ENCODE measurements around the gene ZNRF3.
"Not testable (repeated sequence)": the region's sequence is repeated elsewhere in the genome, so short reads cannot be mapped to it uniquely, and the experiment has no call there.

Gene ZNRF3

GRCh38 chr22:29030016-29030617 lies 146.7 kb downstream of the ZNRF3 start:
- TF ChIP-seq ZNF274 (IDR thresholded peaks at IDR 0.05; ENCODE audit: low read depth, low read length), result no peak
- H3K4me3 ChIP-seq (ENCODE audit: low read length), result peak overlapping the region; percentile 33; the same call in 1 of the 2 replicates

GRCh38 chr22:29030618-29031226 lies 147.3 kb downstream of the ZNRF3 start:
- TF ChIP-seq ZNF274 (IDR thresholded peaks at IDR 0.05; ENCODE audit: low read depth, low read length), result no peak
- H3K4me3 ChIP-seq (ENCODE audit: low read length), result peak overlapping the region; percentile 33; the same call in 1 of the 2 replicates

GRCh38 chr22:29031227-29032011 lies 148.0 kb downstream of the ZNRF3 start:
- H3K4me3 ChIP-seq (ENCODE audit: low read length), result no peak overlapping the region
- no peak for TF ChIP-seq ZNF274 (IDR thresholded peaks at IDR 0.05; ENCODE audit: low read depth, low read length)

- no peak for TF ChIP-seq ZNF274 (IDR thresholded peaks at IDR 0.05; ENCODE audit: low read depth, low read length)
- H3K4me3 ChIP-seq (ENCODE audit: low read length), result no peak overlapping the region
Observed at GRCh38 chr22:29032014-29032475, 148.7 kb downstream of the ZNRF3 start.

DNA sequence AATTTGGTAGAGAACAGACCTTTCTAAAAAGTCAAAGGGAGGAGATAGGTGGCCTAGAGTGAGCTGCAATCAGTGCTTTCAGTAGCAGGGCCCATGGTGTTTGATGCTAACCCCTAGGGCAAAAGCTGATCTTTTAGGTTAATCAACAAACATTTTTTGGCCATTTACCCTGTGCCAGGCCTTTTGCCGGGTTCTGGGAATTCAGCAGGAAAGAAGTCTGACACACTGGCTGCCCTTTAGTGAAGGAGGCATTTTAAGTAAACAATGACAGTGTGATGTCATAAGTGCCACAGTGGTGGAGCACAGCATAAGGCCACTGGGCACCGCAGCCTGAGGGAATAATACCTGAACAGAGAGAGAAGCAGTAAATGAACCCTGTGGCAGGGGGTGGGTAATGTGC lies 149.2 kb downstream of the ZNRF3 start:
- H3K4me3 ChIP-seq (ENCODE audit: low read length), result no peak overlapping the region
- no peak for TF ChIP-seq ZNF274 (IDR thresholded peaks at IDR 0.05; ENCODE audit: low read depth, low read length)

GRCh38 chr22:29037340-29037932 lies 154.1 kb downstream of the ZNRF3 start:
- H3K4me3 ChIP-seq (ENCODE audit: low read length), result no peak overlapping the region
- TF ChIP-seq ZNF274 (IDR thresholded peaks at IDR 0.05; ENCODE audit: low read depth, low read length), result no peak

DNA sequence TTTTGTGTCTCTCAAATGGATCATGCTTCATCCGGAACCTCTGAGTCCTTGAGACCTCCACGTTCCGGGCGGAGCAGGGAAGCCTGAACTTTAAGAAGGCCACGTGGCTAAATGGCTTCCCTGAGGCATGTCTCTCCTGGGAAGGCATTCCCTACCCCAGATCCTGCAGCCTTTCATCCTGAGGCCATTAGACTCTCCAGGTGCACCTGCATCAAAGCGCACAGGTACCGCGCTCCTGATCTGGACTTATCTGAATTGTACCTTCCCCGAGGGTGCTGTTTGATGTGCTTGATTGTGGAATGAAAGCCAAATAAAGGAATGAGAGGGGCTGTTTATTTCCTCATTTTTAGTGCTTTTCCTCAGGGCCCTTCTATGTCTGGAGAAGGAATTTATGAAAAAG lies 155.8 kb downstream of the ZNRF3 start:
- no peak for TF ChIP-seq ZNF274 (IDR thresholded peaks at IDR 0.05; ENCODE audit: low read depth, low read length)
- no peak overlapping the region for H3K4me3 ChIP-seq (ENCODE audit: low read length)

DNA sequence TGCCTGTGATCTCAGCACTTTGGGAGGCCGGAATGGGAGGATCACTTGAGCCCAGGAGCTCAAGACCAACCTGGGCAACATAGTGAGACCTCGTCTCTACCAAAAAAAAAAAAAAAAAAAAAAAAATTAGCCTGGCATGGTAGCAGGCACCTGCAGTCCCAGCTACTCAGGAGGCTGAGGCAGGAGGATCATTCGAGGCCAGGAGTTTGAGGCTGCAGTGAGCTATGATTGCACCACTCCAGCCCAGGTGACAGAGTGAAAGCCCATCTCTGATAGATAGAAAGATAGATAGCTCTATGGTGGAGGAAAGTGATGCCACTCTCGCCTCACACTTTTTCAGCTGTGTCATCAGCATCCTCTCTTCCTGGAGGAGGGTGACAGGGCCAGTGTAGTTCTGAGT lies 156.3 kb downstream of the ZNRF3 start:
- not testable (repeated sequence) for H3K4me3 ChIP-seq (ENCODE audit: low read length)

GRCh38 chr22:29040385-29041275 lies 157.3 kb downstream of the ZNRF3 start:
- no peak overlapping the region for H3K4me3 ChIP-seq (ENCODE audit: low read length)
- TF ChIP-seq ZNF274 (IDR thresholded peaks at IDR 0.05; ENCODE audit: low read depth, low read length), result no peak

DNA sequence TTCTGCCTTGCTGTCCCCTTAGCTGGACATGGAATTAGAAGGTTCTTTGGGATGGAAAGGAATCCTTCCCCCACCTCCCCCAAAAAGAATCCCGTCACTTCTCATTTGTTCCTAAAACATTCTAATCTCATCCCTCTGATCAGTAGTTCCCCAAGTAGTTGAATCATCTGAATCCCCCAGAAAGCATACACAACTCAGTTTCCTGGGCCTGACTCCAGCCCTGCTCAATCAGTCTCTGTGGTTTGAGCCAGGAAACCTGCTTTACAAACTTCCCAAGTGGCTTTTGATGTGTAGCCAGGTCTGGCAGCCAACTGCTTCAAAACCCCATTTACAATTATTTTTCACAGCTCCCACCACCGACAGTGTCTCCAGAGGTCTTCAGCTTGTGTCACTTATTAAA lies 158.0 kb downstream of the ZNRF3 start:
- H3K4me3 ChIP-seq (ENCODE audit: low read length), result no peak overlapping the region
- no peak for TF ChIP-seq ZNF274 (IDR thresholded peaks at IDR 0.05; ENCODE audit: low read depth, low read length)

- no peak overlapping the region for H3K4me3 ChIP-seq (ENCODE audit: low read length)
- TF ChIP-seq ZNF274 (IDR thresholded peaks at IDR 0.05; ENCODE audit: low read depth, low read length), result no peak
Observed at GRCh38 chr22:29043906-29044575, 160.7 kb downstream of the ZNRF3 start.

GRCh38 chr22:29044657-29045176 lies 161.3 kb downstream of the ZNRF3 start:
- H3K4me3 ChIP-seq (ENCODE audit: low read length), result no peak overlapping the region
- TF ChIP-seq ZNF274 (IDR thresholded peaks at IDR 0.05; ENCODE audit: low read depth, low read length), result no peak

All from GM08714 (cell line).